Dermis blood vessel endothelial cell (primary cell): Measurements from ENCODE around the gene RAD9A. TPM values are rescaled to one million over a fixed set of nuclear protein-coding genes. Genes with fewer than 3 reads are reported as not detected.
"Not testable (repeated sequence)": the region's sequence is repeated elsewhere in the genome, so short reads cannot be mapped to it uniquely, and the experiment has no call there.

ENCODE experiments used
- DNase-seq: peaks from one replicate; pipeline ENCODE4 v3.0.0; 2010
- total RNA-seq: library from RNA; depleted of rRNA; stranded (reverse); fragments of >200 nt; gene quantifications from 2 replicates; pipeline ENCODE4 v1.2.3, GENCODE V29; 2014

The RAD9A gene
- total RNA-seq, 1 donor from 2014 or later = 5.6 TPM

DNA sequence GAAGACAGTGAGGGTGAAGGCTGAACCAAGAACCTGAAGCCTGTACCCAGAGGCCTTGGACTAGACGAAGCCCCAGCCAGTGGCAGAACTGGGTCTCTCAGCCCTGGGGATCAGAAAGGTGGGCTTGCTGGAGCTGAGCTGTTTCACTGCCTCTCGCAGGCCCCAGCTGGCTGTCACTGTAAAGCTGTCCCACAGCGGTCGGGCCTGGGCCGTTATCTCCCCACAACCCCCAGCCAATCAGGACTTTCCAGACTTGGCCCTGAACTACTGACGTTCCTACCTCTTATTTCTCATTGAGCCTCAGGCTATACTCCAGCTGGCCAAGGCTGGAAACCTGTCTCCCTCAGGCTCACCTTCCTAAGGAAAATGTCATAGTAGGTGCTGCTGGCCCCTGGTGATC lies 5.8 kb downstream of the RAD9A start:
- DNase-seq = no peak

- DNase-seq = no peak
Measured at GRCh38 chr11:67397986-67398660, 6.3 kb downstream of the RAD9A start.

DNA sequence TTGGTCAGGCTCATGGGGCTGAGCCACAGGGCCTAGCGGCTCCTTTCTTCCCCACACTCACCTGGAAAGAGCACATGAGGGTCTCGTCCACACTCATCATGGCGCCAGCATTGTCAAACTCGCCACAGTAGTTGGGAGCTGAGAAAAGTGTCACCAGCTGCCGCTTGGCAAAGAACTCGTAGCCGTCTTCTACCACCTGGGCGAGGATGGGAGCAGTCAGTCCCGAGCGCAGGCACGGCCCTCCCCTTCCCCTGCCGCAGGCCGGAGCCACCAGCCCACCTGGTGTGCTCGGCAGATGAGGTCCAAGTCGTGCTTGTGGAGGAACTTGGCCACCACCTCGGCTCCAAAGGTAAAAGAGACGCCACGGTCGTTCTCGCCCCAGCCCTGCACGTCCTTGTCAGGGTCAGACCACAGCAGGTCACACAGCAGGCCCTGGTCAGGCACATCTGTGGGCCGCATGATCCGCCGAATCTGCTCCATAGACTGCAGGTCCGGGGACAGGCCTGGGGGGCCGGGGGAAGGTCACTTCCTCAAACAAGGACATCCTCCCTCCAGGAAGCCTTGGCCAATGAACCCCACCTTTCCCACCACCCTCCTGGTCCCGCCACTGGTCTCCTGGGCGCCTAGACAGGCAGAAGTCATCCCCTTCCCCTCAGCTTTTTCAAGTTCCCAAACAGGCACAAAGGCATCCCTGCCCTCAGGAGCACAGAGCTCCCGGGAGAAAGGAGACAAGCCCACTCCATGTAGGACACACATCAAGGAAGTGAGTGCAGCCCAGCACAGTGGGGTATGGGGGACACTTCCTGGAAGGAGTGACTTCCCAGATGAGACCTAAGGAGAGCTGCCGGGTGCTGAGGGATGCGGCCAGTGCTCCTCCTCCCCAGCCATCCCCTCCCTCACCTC lies 7.1 kb downstream of the RAD9A start:
- DNase-seq = no peak

DNA sequence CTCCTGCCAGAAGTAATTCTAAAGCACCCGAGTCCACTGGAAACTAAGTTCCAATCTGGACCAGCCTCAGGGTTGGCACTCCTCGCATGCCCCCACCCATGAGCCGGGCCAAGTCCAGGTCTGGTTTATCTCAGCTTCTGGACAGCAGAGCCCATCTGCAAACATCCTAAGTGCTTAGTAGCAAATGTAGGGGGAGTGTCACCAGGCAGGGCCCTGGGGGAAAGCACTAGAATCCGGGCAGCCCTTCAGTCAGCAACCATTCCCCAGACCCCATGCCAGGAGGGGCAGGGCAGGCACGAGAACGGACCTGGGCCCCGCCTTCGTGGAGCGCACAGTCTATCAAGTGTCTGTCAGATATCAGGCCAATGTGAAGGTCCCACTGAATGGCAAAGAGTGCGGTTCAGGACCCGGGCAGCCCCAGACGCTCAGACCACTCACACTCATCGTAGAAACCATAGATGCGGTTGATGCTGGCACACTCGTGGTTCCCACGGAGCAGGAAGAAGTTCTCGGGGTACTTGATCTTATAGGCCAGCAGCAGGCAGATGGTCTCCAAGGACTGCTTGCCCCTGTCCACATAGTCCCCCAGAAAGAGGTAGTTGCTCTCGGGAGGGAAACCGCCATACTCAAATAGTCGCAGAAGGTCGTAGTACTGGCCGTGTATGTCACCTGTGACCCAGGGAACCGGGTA lies 8.6 kb downstream of the RAD9A start:
- DNase-seq = no peak

- peak; percentile 25 for DNase-seq
Measured at GRCh38 chr11:67400942-67401494, 9.2 kb downstream of the RAD9A start.

- peak; percentile 92 for DNase-seq
Measured at GRCh38 chr11:67401495-67402191, 9.9 kb downstream of the RAD9A start, which contains the start of gene PPP1CA. PPP1CA (minus strand) TSS chr11:67401858; CDS start chr11:67401782, 76 bp downstream.

DNA sequence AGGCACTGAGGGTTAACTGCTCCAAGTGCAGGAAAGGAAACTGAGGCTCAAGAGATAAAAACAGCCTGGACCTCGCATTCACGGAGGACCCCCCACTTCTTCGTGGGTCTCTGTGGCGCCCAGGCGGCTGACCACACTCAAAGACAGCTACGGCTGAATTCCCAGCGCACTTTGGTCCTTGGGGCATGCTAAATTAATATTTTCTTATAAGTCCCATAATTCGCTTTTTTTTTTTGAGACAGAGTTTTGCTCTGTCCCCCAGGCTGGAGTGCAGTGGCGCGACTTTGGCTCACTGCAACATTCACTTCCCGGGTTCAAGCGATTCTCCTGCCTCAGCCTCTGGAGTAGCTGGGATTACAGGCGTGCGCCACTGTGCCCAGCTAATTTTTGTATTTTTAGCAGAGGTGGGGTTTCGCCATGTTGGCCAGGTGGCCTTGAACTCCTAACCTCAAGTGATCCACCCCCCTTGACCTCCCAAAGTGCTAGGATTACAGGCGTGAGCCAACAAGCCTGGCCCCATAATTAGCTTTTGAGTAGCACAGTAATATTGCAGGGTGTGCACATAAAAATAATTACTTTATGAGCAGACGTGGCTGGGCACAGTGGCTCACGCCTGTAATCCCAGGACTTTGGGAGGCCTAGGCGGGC lies 10.5 kb downstream of the RAD9A start:
- DNase-seq = not testable (repeated sequence)

DNA sequence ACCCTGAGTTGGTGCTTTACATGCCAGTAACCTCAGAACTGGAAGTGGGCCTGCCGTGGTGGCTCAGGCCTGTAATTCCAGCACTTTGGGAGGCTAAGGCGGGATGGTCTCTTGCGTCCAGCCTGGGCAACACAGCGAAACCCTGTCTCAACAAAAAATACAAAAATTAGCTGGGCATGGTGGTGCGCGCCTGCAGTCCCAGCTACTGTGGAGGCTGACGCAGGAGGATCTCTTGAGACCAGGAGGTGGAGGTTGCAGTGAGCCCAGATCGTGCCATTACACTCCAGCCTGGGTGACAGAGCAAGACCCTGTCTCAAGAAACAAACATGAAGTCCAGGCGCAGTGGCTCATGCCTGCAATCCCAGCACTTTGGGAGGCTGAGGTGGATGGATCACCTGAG lies 11.3 kb downstream of the RAD9A start:
- not testable (repeated sequence) for DNase-seq

GRCh38 chr11:67404515-67405195 lies 12.9 kb downstream of the RAD9A start:
- DNase-seq = no peak

DNA sequence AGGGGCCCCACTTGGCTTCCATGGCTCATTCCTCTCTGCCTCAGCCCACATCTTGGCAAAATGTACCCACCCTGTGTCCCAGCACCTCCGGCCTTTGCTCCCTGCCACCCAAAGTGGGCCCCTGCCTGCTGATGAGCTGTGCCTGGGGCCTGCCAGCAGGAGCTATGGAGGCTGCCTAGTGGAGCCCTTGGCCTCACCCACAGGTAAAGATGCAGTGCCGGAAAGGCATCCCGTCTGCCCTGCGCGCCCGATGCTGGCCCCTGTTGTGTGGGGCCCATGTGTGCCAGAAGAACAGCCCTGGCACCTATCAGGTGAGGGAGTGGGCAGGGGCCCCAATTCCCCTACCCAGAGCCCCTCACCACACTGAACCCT lies 13.4 kb downstream of the RAD9A start:
- no peak for DNase-seq

- DNase-seq = no peak
Measured at GRCh38 chr11:67405688-67406339, 14.0 kb downstream of the RAD9A start.

GRCh38 chr11:67406420-67406968 lies 14.7 kb downstream of the RAD9A start:
- DNase-seq = no peak

- DNase-seq = no peak
Measured at GRCh38 chr11:67406969-67407687, 15.3 kb downstream of the RAD9A start.

- DNase-seq = no peak
Measured at GRCh38 chr11:67407688-67408163, 15.9 kb downstream of the RAD9A start.

DNA sequence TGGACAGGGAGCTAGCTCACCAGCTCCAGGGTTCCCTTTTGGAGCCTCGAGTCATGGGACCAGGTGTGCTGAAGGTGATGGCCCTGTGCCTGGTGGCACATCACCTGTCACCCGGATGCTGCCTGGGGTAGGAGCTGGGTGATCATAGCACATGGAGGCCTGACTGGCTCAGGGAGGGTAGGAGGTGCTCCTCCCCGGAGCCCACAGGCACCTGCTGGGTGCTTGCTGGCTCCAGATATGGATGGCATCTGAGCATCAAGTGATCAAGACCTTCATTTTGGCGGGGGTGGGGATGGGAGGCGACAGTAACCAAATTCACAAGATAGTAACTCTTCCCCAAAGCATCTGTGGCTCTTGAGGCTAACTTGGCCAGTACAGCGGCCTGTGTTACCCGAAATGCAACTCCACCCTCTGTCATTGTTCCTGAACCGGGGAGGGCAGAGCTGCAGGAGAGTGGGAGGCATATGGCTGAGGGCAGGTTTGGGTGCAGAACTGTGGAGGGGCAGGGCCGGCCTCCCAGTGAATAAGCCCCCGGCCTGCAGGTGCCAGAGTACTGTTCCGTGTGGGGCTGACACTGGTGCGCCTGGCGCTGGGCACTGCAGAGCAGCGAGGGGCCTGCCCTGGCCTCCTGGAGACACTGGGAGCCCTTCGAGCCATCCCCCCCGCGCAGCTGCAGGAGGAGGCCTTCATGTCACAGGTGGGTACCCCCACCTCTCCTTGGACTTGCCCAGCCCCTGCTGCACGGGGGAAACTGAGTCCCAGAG lies 16.8 kb downstream of the RAD9A start:
- DNase-seq = no peak

GRCh38 chr11:67409261-67409666 lies 17.5 kb downstream of the RAD9A start:
- no peak for DNase-seq

GRCh38 chr11:67409781-67410368 lies 18.1 kb downstream of the RAD9A start:
- no peak for DNase-seq

- no peak for DNase-seq
Measured at GRCh38 chr11:67410369-67410831, 18.6 kb downstream of the RAD9A start.
